GM23338 (cell line): ENCODE results near the gene GALNT13. TPM values are rescaled to one million over a fixed set of nuclear protein-coding genes. Genes with fewer than 3 reads are reported as not detected.

ENCODE experiments used
- ATAC-seq: fragments of 200-7000 bp; cut with Tn5 transposase; 3 replicates; pipeline ENCODE4 v1.9.1; 2020
- DNase-seq: peaks from one replicate; pipeline ENCODE4 v3.0.0-alpha.2; 2015; ENCODE audit warnings: low spot score
- H2AFZ ChIP-seq: fragments of 200-600 bp; sonication (generic); 2 replicates; pipeline ENCODE4 v1.8.0; 2016; ENCODE audit warnings: antibody characterized with exemption, mild to moderate bottlenecking, moderate library complexity
- H3F3A ChIP-seq: fragments of 200-600 bp; sonication (generic); replicated peaks from 2 replicates; pipeline ENCODE4 v1.8.0; 2017; ENCODE audit warnings: antibody characterized with exemption, mixed run types, low read depth
- H3K27ac ChIP-seq: fragments of 200-600 bp; sonication (generic); 2 replicates; pipeline ENCODE4 v1.6.1; 2016; ENCODE audit warnings: low read depth
- H3K27me3 ChIP-seq: fragments of 200-600 bp; sonication (generic); 2 replicates; pipeline ENCODE4 v1.8.0; 2016; ENCODE audit warnings: mild to moderate bottlenecking, mixed run types, moderate library complexity; ENCODE audit not compliant: insufficient read depth
- H3K36me3 ChIP-seq: fragments of 200-600 bp; sonication (generic); 2 replicates; pipeline ENCODE4 v1.8.0; 2016; ENCODE audit warnings: mild to moderate bottlenecking; ENCODE audit not compliant: insufficient read depth
- H3K4me1 ChIP-seq: fragments of 200-600 bp; sonication (generic); 2 replicates; pipeline ENCODE4 v1.8.0; 2016; ENCODE audit warnings: mild to moderate bottlenecking, moderate library complexity; ENCODE audit not compliant: insufficient read depth
- H3K4me2 ChIP-seq: fragments of 200-600 bp; sonication (generic); 2 replicates; pipeline ENCODE4 v1.7.1; 2017; ENCODE audit warnings: mixed run types
- H3K4me3 ChIP-seq: fragments of 200-600 bp; sonication (generic); 2 replicates; pipeline ENCODE4 v1.6.1; 2016; ENCODE audit warnings: mixed run types
- H3K79me2 ChIP-seq: fragments of 200-600 bp; sonication (generic); replicated peaks from 2 replicates; pipeline ENCODE4 v1.8.0; 2017; ENCODE audit warnings: mild to moderate bottlenecking; ENCODE audit not compliant: insufficient read depth
- H3K9me2 ChIP-seq: fragments of 200-600 bp; sonication (generic); 2 replicates; pipeline ENCODE4 v1.8.0; 2017; ENCODE audit not compliant: insufficient read depth
- H4K20me1 ChIP-seq: fragments of 200-600 bp; sonication (generic); replicated peaks from 2 replicates; pipeline ENCODE4 v1.8.0; 2017; ENCODE audit warnings: mild to moderate bottlenecking; ENCODE audit not compliant: insufficient read depth
- H3K27ac Mint-ChIP-seq: 2 replicates; pipeline ENCODE4 v1.8.0; 2020; ENCODE audit warnings: inconsistent platforms, mild to moderate bottlenecking, moderate library complexity, mixed read lengths
- H3K27me3 Mint-ChIP-seq: 3 replicates; pipeline ENCODE4 v1.8.0; 2022; ENCODE audit warnings: low read depth, mild to moderate bottlenecking, moderate library complexity, mixed read lengths, inconsistent platforms; ENCODE audit not compliant: insufficient read depth, poor library complexity
- H3K36me3 Mint-ChIP-seq: 3 replicates; pipeline ENCODE4 v1.8.0; 2021; ENCODE audit warnings: low read depth, mild to moderate bottlenecking, inconsistent platforms, moderate library complexity, mixed read lengths
- H3K4me1 Mint-ChIP-seq: 3 replicates; pipeline ENCODE4 v1.8.0; 2020; ENCODE audit warnings: mild to moderate bottlenecking, inconsistent platforms, mixed read lengths
- H3K4me3 Mint-ChIP-seq: 3 replicates; pipeline ENCODE4 v1.8.0; 2021; ENCODE audit warnings: moderate library complexity, mild to moderate bottlenecking, inconsistent platforms, mixed read lengths
- H3K9me3 Mint-ChIP-seq: 3 replicates; pipeline ENCODE4 v1.8.0; 2020; ENCODE audit warnings: moderate library complexity, mild to moderate bottlenecking, inconsistent platforms, mixed read lengths
- CREB1 ChIP-seq: fragments of 250-450 bp; sonication (Bioruptor Pico); IDR thresholded peaks from 2 replicates; pipeline ENCODE4 v1.5.0; 2020; ENCODE audit warnings: low read depth, mild to moderate bottlenecking, moderate library complexity
- CTCF ChIP-seq, 2 experiments: fragments of 200-600 bp in 1 of 2; sonication (generic) in 1 of 2; conservative IDR thresholded peaks; 2 replicates each; pipeline versions ENCODE4 v1.5.1 to v1.6.1; 2016 to 2017; ENCODE audit warnings: antibody characterized with exemption in 2 of 2, low read depth in 2 of 2, mild to moderate bottlenecking in 2 of 2, moderate library complexity in 1 of 2
- ETS1 ChIP-seq: IDR thresholded peaks from 2 replicates; pipeline ENCODE4 v1.6.1; 2016; ENCODE audit warnings: antibody characterized with exemption
- EZH2 ChIP-seq: fragments of 200-600 bp; sonication (generic); IDR thresholded peaks from one replicate; pipeline ENCODE4 v1.8.0; 2017; ENCODE audit warnings: antibody characterized with exemption, mild to moderate bottlenecking, low read depth; ENCODE audit not compliant: unreplicated experiment
- EZH2phosphoT487 ChIP-seq: fragments of 200-600 bp; sonication (generic); IDR thresholded peaks from one replicate; pipeline ENCODE4 v1.8.1; 2018; ENCODE audit warnings: antibody characterized with exemption; ENCODE audit not compliant: unreplicated experiment
- JUNB ChIP-seq: IDR thresholded peaks from one replicate; pipeline ENCODE4 v1.6.1; 2016; ENCODE audit warnings: antibody characterized with exemption; ENCODE audit not compliant: unreplicated experiment
- NANOG ChIP-seq: IDR thresholded peaks from 2 replicates; pipeline ENCODE4 v1.6.1; 2016; ENCODE audit warnings: antibody characterized with exemption, borderline replicate concordance
- POLR2AphosphoS5 ChIP-seq: IDR thresholded peaks from 2 replicates; pipeline ENCODE4 v1.6.1; 2016; ENCODE audit warnings: antibody characterized with exemption, low read depth
- REST ChIP-seq: IDR thresholded peaks from one replicate; pipeline ENCODE4 v1.6.1; 2018; ENCODE audit warnings: antibody characterized with exemption; ENCODE audit not compliant: unreplicated experiment
- STAT1 ChIP-seq: IDR thresholded peaks from one replicate; pipeline ENCODE4 v1.6.1; 2016; ENCODE audit warnings: antibody characterized with exemption; ENCODE audit not compliant: unreplicated experiment
- ZNF114 ChIP-seq: fragments of 250-450 bp; sonication (Bioruptor Pico); IDR thresholded peaks from 2 replicates; pipeline ENCODE4 v1.5.0; 2020; ENCODE audit warnings: mild to moderate bottlenecking, moderate library complexity
- ZNF331 ChIP-seq: fragments of 250-450 bp; sonication (Bioruptor Pico); IDR thresholded peaks from 2 replicates; pipeline ENCODE4 v1.5.0; 2020; ENCODE audit warnings: low read depth, mild to moderate bottlenecking, moderate library complexity
- ZNF462 ChIP-seq: fragments of 250-450 bp; sonication (Bioruptor Pico); IDR thresholded peaks from 2 replicates; pipeline ENCODE4 v1.5.0; 2020; ENCODE audit warnings: mild to moderate bottlenecking, moderate library complexity
- polyA plus RNA-seq: library from polyadenylated mRNA; unstranded; fragments of >200 nt; fragmentation: Nextera tagmentation; extraction: Ambion mirVana; gene quantifications from 2 replicates; pipeline ENCODE4 v1.2.1, GENCODE V29; 2016
- total RNA-seq: library from RNA; depleted of rRNA; stranded (reverse); fragments of >200 nt; shearing (Covaris generic); gene quantifications from 2 replicates; pipeline ENCODE4 v1.2.3, GENCODE V29; 2014

GALNT13 gene
- total and polyA plus RNA-seq, 2 experiments from 2014 or later, result 3.5 to 5.2 TPM

- no peaks in the 10 kb centered on the region for H3K9me3 Mint-ChIP-seq
- no peak overlapping the region for H3K4me3 ChIP-seq
- no peaks in the 10 kb centered on the region for H3K27me3 Mint-ChIP-seq
- no peaks in the 10 kb centered on the region; the same call in 1 of the 2 replicates for H3K4me1 ChIP-seq
- H3K27ac Mint-ChIP-seq, result no peak overlapping the region
- H2AFZ ChIP-seq, result no peak overlapping the region
- no peak overlapping the region for H3K4me3 Mint-ChIP-seq
- H3K4me2 ChIP-seq, result no peak overlapping the region
- no peaks in the 10 kb centered on the region for H3K9me2 ChIP-seq
- H3K36me3 Mint-ChIP-seq, result no peaks in the 10 kb centered on the region
- H4K20me1 ChIP-seq, result no peaks in the 10 kb centered on the region
- H3K79me2 ChIP-seq, result no peaks in the 10 kb centered on the region
- H3K27ac ChIP-seq, result no peak overlapping the region
- H3K36me3 ChIP-seq, result no peaks in the 10 kb centered on the region
- peaks cover 18% of the 10 kb centered on the region for H3K27me3 ChIP-seq
- peaks cover 20% of the 10 kb centered on the region for H3K4me1 Mint-ChIP-seq
- DNase-seq, result no peak
- H3F3A ChIP-seq, result no peaks in the 10 kb centered on the region
- TF ChIP-seq NANOG, result no peak
- TF ChIP-seq STAT1, result no peak
- TF ChIP-seq ETS1, result no peak
- no peak for TF ChIP-seq REST
- no peak for TF ChIP-seq EZH2phosphoT487
- no peak for TF ChIP-seq CREB1 (CRISPR knock-in tag)
- TF ChIP-seq ZNF462 (CRISPR knock-in tag), result no peak
- no peak for TF ChIP-seq POLR2AphosphoS5
- TF ChIP-seq ZNF114, result no peak
- no peak for TF ChIP-seq JUNB
- TF ChIP-seq EZH2, result no peak
- no peak for TF ChIP-seq ZNF331 (CRISPR knock-in tag)
- TF ChIP-seq CTCF (conservative IDR thresholded peaks at IDR 0.05; ENCODE audit: low read depth in 2 of 2), result no peak
- no peak for ATAC-seq
These were observed 352.0 kb downstream of the GALNT13 start for GRCh38 chr2:154223726-154224125.
